IMR-90 (cell line): Measurements from ENCODE around the gene PLIN4. TPM values are rescaled to one million over a fixed set of nuclear protein-coding genes. Genes with fewer than 3 reads are reported as not detected.

Source experiments
- ATAC-seq: fragments of 200-7000 bp; cut with Tn5 transposase; 2 replicates; pipeline ENCODE4 v1.9.1; 2020; ENCODE audit warnings: low read depth, mild to moderate bottlenecking, moderate library complexity
- BruUV-seq: library from RNA; stranded (reverse); fragments of 400-500 nt; replicated peaks from 2 replicates; lab custom pipeline; 2021; lab: Mats Ljungman, UMichigan
- CTCF ChIA-PET: fragments of 300-600 bp; formaldehyde crosslinking; extraction: SDS; loops from one replicate; lab custom pipeline; 2021; ENCODE audit warnings: antibody characterized with exemption; lab: Yijun Ruan, JAX
- POLR2A ChIA-PET: fragments of 300-600 bp; sonication (Branson Sonifier 250); formaldehyde crosslinking; loops from one replicate; lab custom pipeline; 2022; ENCODE audit warnings: antibody characterized with exemption; ENCODE audit not compliant: unreplicated experiment; lab: Charles Lee
- DNase-seq: peaks from one replicate; pipeline ENCODE4 v3.0.0; 2013
- H2AFZ ChIP-seq: replicated peaks from 2 replicates; pipeline ENCODE3; 2013; ENCODE audit warnings: low read length, mild to moderate bottlenecking; ENCODE audit not compliant: poor library complexity
- H2AK5ac ChIP-seq: 2 replicates; pipeline ENCODE4 v1.6.1; 2013; ENCODE audit warnings: low read depth, low read length, inconsistent platforms
- H2AK9ac ChIP-seq: replicated peaks from 2 replicates; pipeline ENCODE3; 2013; ENCODE audit warnings: mild to moderate bottlenecking, low read depth, low read length, moderate library complexity; ENCODE audit not compliant: poor library complexity
- H2BK120ac ChIP-seq: 2 replicates; pipeline ENCODE4 v1.6.1; 2013; ENCODE audit warnings: low read depth, low read length, inconsistent platforms
- H2BK15ac ChIP-seq: 3 replicates; pipeline ENCODE4 v1.6.1; 2013; ENCODE audit warnings: low read depth, low read length, inconsistent platforms
- H2BK20ac ChIP-seq: 2 replicates; pipeline ENCODE4 v1.6.1; 2013; ENCODE audit warnings: low read depth, mild to moderate bottlenecking, inconsistent platforms, low read length, moderate library complexity
- H2BK5ac ChIP-seq: 2 replicates; pipeline ENCODE4 v1.6.1; 2013; ENCODE audit warnings: mild to moderate bottlenecking, low read depth, low read length, inconsistent platforms; ENCODE audit not compliant: poor library complexity, severe bottlenecking
- H3K14ac ChIP-seq: replicated peaks from 2 replicates; pipeline ENCODE4 v1.6.1; 2013; ENCODE audit warnings: low read depth, low read length, inconsistent platforms
- H3K18ac ChIP-seq: 2 replicates; pipeline ENCODE4 v1.6.1; 2013; ENCODE audit warnings: low read depth, low read length, control low read depth
- H3K23ac ChIP-seq: 2 replicates; pipeline ENCODE4 v1.6.1; 2013; ENCODE audit warnings: low read depth, low read length, inconsistent platforms
- H3K27ac ChIP-seq: 2 replicates; pipeline ENCODE4 v1.5.1; 2013; ENCODE audit warnings: mild to moderate bottlenecking, control low read depth, low read length; ENCODE audit not compliant: insufficient read depth
- H3K27me3 ChIP-seq: 2 replicates; pipeline ENCODE4 v1.6.1; 2013; ENCODE audit warnings: low read length; ENCODE audit not compliant: control insufficient read depth, insufficient read depth
- H3K36me3 ChIP-seq: 2 replicates; pipeline ENCODE4 v1.6.1; 2013; ENCODE audit warnings: low read length, mixed read lengths; ENCODE audit not compliant: control insufficient read depth, insufficient read depth
- H3K4ac ChIP-seq: 2 replicates; pipeline ENCODE4 v1.6.1; 2013; ENCODE audit warnings: low read depth, low read length, inconsistent platforms
- H3K4me1 ChIP-seq: 2 replicates; pipeline ENCODE4 v1.6.1; 2013; ENCODE audit warnings: low read length, mixed read lengths; ENCODE audit not compliant: control insufficient read depth, insufficient read depth
- H3K4me2 ChIP-seq: 2 replicates; pipeline ENCODE4 v1.6.1; 2013; ENCODE audit warnings: low read depth, mild to moderate bottlenecking, control low read depth, low read length, moderate library complexity
- H3K4me3 ChIP-seq: 2 replicates; pipeline ENCODE4 v1.5.1; 2013; ENCODE audit warnings: low read depth, mild to moderate bottlenecking, control low read depth, low read length, moderate library complexity; ENCODE audit not compliant: insufficient read depth
- H3K56ac ChIP-seq: 2 replicates; pipeline ENCODE4 v1.6.1; 2013; ENCODE audit warnings: low read length, inconsistent platforms; ENCODE audit not compliant: insufficient read depth; ENCODE audit errors: extremely low read depth
- H3K79me1 ChIP-seq, 2 experiments: 2 replicates each; pipeline ENCODE4 v1.6.1; 2013; ENCODE audit warnings: low read length in 2 of 2, inconsistent platforms in 1 of 2, low read depth in 1 of 2
- H3K9ac ChIP-seq: 2 replicates; pipeline ENCODE4 v1.6.1; 2013; ENCODE audit warnings: low read depth, low read length, control low read depth
- H3K9me1 ChIP-seq: 2 replicates; pipeline ENCODE4 v1.6.1; 2013; ENCODE audit warnings: low read length, inconsistent platforms; ENCODE audit not compliant: insufficient read depth
- H3K9me3 ChIP-seq: 2 replicates; pipeline ENCODE4 v1.6.1; 2013; ENCODE audit warnings: low read length; ENCODE audit not compliant: control insufficient read depth, insufficient read depth
- H4K20me1 ChIP-seq: 2 replicates; pipeline ENCODE4 v1.6.1; 2013; ENCODE audit warnings: low read length, inconsistent platforms; ENCODE audit not compliant: insufficient read depth
- H4K5ac ChIP-seq: 2 replicates; pipeline ENCODE4 v1.6.1; 2013; ENCODE audit warnings: mild to moderate bottlenecking, low read depth, low read length, control low read depth
- H4K8ac ChIP-seq, 2 experiments: 2 replicates each; pipeline ENCODE4 v1.6.1; 2013; ENCODE audit warnings: low read depth in 2 of 2, low read length in 2 of 2, control low read depth in 1 of 2, inconsistent platforms in 1 of 2
- H4K91ac ChIP-seq: 2 replicates; pipeline ENCODE4 v1.6.1; 2013; ENCODE audit warnings: low read depth, low read length, inconsistent platforms; ENCODE audit not compliant: insufficient read depth
- BHLHE40 ChIP-seq: fragments of 150-350 bp; IDR thresholded peaks from 2 replicates; pipeline ENCODE4 v1.6.1; 2016; ENCODE audit warnings: mild to moderate bottlenecking, low read depth, low read length
- CEBPB ChIP-seq: IDR thresholded peaks from 2 replicates; pipeline ENCODE4 v1.6.1; 2012; ENCODE audit warnings: low read depth, low read length, improper control_type of control experiment
- CHD1 ChIP-seq: IDR thresholded peaks from 2 replicates; pipeline ENCODE4 v1.6.1; 2012; ENCODE audit warnings: low read depth, low read length, improper control_type of control experiment
- CTCF ChIP-seq: conservative IDR thresholded peaks from 2 replicates; pipeline ENCODE4 v1.5.1; 2012; ENCODE audit warnings: mild to moderate bottlenecking, low read depth, low read length, improper control_type of control experiment
- ELK1 ChIP-seq: fragments of 150-350 bp; IDR thresholded peaks from 2 replicates; pipeline ENCODE4 v1.6.1; 2016; ENCODE audit warnings: low read depth, mild to moderate bottlenecking, low read length, moderate library complexity, borderline replicate concordance
- FOS ChIP-seq: fragments of 150-350 bp; IDR thresholded peaks from 2 replicates; pipeline ENCODE4 v1.6.1; 2016; ENCODE audit warnings: low read depth, low read length
- MAZ ChIP-seq: IDR thresholded peaks from 2 replicates; pipeline ENCODE4 v1.6.1; 2012; ENCODE audit warnings: low read depth, mild to moderate bottlenecking, low read length, improper control_type of control experiment, moderate library complexity, borderline replicate concordance
- MXI1 ChIP-seq: IDR thresholded peaks from 2 replicates; pipeline ENCODE4 v1.6.1; 2012; ENCODE audit warnings: low read depth, mild to moderate bottlenecking, low read length, moderate library complexity, borderline replicate concordance
- NFE2L2 ChIP-seq: fragments of 150-350 bp; IDR thresholded peaks from 2 replicates; pipeline ENCODE4 v1.6.1; 2016; ENCODE audit warnings: low read depth, mild to moderate bottlenecking, low read length
- POLR2A ChIP-seq: IDR thresholded peaks from 2 replicates; pipeline ENCODE4 v1.6.1; 2012; ENCODE audit warnings: mild to moderate bottlenecking, low read depth, low read length
- RFX5 ChIP-seq: IDR thresholded peaks from 2 replicates; pipeline ENCODE4 v1.8.0; 2012; ENCODE audit warnings: low read depth, mild to moderate bottlenecking, low read length, moderate library complexity
- SMC3 ChIP-seq: fragments of 150-350 bp; IDR thresholded peaks from 2 replicates; pipeline ENCODE4 v1.6.1; 2016; ENCODE audit warnings: low read depth, mild to moderate bottlenecking, antibody characterized with exemption, low read length, moderate library complexity
- USF2 ChIP-seq: fragments of 150-350 bp; IDR thresholded peaks from 2 replicates; pipeline ENCODE4 v1.6.1; 2017; ENCODE audit warnings: mild to moderate bottlenecking, antibody characterized with exemption, low read length, low read depth
- whole genome bisulfite sequencing, 2 experiments: methylation state at CpG; one replicate each; pipeline versions ENCODE4 v1.1.5 to v1.1.7; 2013; ENCODE audit warnings: missing lambda C conversion rate in 2 of 2; ENCODE audit not compliant: insufficient read length in 1 of 2; ENCODE audit errors: extremely low coverage in 2 of 2; 5-methylcytosine and 5-hydroxymethylcytosine counted together
- dilution Hi-C: fragments of 300-500 bp; cut with HindIII; formaldehyde crosslinking; loops from one replicate; pipeline ENCODE4 v1.14.3; 2018; ENCODE audit warnings: low sequenced_read_pairs; ENCODE audit not compliant: unreplicated experiment
- in situ Hi-C: fragments of 300-500 bp; cut with MboI; formaldehyde crosslinking; loops from 3 replicates; pipeline ENCODE4 v1.14.3; 2019; ENCODE audit warnings: low sequenced_read_pairs, inconsistent platforms, mixed read lengths
- intact Hi-C: fragments of 100-400 bp; cut with micrococcal nuclease; formaldehyde crosslinking; loops from 2 replicates; pipeline ENCODE4 v1.10.0; 2022
- polyA plus RNA-seq, 3 experiments: library from polyadenylated mRNA; depleted of rRNA; stranded (reverse); fragments of >200 nt; gene quantifications; 2 replicates each; pipeline ENCODE4 v1.2.3, GENCODE V29; 2012; ENCODE audit warnings: low replicate concordance in 1 of 3
- total RNA-seq: library from RNA; depleted of rRNA; stranded (reverse); fragments of >200 nt; gene quantifications from 2 replicates; pipeline ENCODE4 v1.2.3, GENCODE V29; 2012

PLIN4 gene
- total and polyA plus RNA-seq, 2 of the 4 experiments (the other 2 are of a cell fraction), result under 0.01 to 0.09 TPM

GRCh38 chr19:4483385-4483784 lies 34.9 kb downstream of the PLIN4 start:
- H3K9me3 ChIP-seq, result no peaks in the 10 kb centered on the region
- in situ Hi-C loops, result no loop called here
- H3K27me3 ChIP-seq, result no peaks in the 10 kb centered on the region
- H3K36me3 ChIP-seq, result peaks cover 40% of the 10 kb centered on the region
- CTCF ChIA-PET, result no interaction called here
- no peak overlapping the region for H3K4me3 ChIP-seq
- POLR2A ChIA-PET, result no interaction called here
- no TSS peak for BruUV-seq
- H4K8ac ChIP-seq, result no peak overlapping the region
- no peak overlapping the region for H2BK5ac ChIP-seq
- TF ChIP-seq BHLHE40 (no peak), MXI1 (no peak), RFX5 (no peak), SMC3 (no peak), POLR2A (no peak), FOS (no peak), CEBPB (no peak), ELK1 (no peak), MAZ (no peak), NFE2L2 (no peak), CHD1 (no peak), CTCF (no peak), USF2 (no peak)
- no peak overlapping the region for H4K5ac ChIP-seq
- no peak overlapping the region for H3K18ac ChIP-seq
- H2BK15ac ChIP-seq, result no peak overlapping the region
- DNase-seq (no peak), ATAC-seq (no peak)
- H2AK5ac ChIP-seq, result no peak overlapping the region
- no peaks in the 10 kb centered on the region for H3K4me1 ChIP-seq
- no peaks in the 10 kb centered on the region for H4K20me1 ChIP-seq
- no peak overlapping the region for H3K27ac ChIP-seq
- WGBS, 2 experiments, result 94% methylated on average over 17 of the region's 19 CpGs; no CpG with 5 or more reads in 1 of the 2 experiments
- H4K91ac ChIP-seq, result no peak overlapping the region
- H3K14ac ChIP-seq, result no peak overlapping the region
- no peak overlapping the region for H3K4ac ChIP-seq
- H3K79me1 ChIP-seq, result peaks cover 5 to 28% of the 10 kb centered on the region in 2 experiments
- intact Hi-C loops, result no loop called here
- no peak overlapping the region for H3K4me2 ChIP-seq
- no peak overlapping the region for H2BK120ac ChIP-seq
- no peak overlapping the region for H2BK20ac ChIP-seq
- dilution Hi-C loops, result no loop called here
- H3K56ac ChIP-seq, result no peak overlapping the region
- peak overlapping the region; percentile 42 for H2AK9ac ChIP-seq
- no peak overlapping the region for H3K23ac ChIP-seq
- H2AFZ ChIP-seq, result peak overlapping the region; percentile 23
- H3K9ac ChIP-seq, result no peak overlapping the region
- H3K9me1 ChIP-seq, result no peaks in the 10 kb centered on the region
